ENCODE data around the gene NOA1. TPM values are rescaled to one million over a fixed set of nuclear protein-coding genes. Genes with fewer than 3 reads are reported as not detected.

Gene NOA1
- 28.1 and 28.5 TPM in 2 replicates for total RNA-seq (2021; fragmentation: NEBNext Ultra II Directional; extraction: Animal tissue kit (Norgen Biotek cat#: 25700))
- polyA plus RNA-seq (2011; rRNA removed), result 24.3 and 29.6 TPM in 2 replicates
- polyA plus RNA-seq (2011; cell fraction: cytosol; rRNA removed), result 23.0 TPM
- 35.7 TPM for polyA plus RNA-seq (2011; cell fraction: nucleus; rRNA removed)
- polyA plus RNA-seq (2012, experiment 1 of 2), result 21.3 to 22.7 TPM (median 22.0 TPM) in 4 replicates
- 15.4 TPM for polyA plus RNA-seq (2012, experiment 2 of 2)
- polyA plus RNA-seq (2013, experiment 1 of 2), result 21.2 TPM
- polyA plus RNA-seq (2013, experiment 2 of 2), result 19.7 TPM
- 13.1 and 17.0 TPM in 2 replicates for polyA minus RNA-seq (2011; rRNA and poly(A)+ RNA removed)
- polyA minus RNA-seq (2011; cell fraction: cytosol; rRNA and poly(A)+ RNA removed), result 18.1 TPM
- 19.4 TPM for polyA minus RNA-seq (2011; cell fraction: nucleus; rRNA and poly(A)+ RNA removed)
- long read RNA-seq, experiment 1, transcript NOA1-201 (7 exons, 3,415 nt), result major isoform, 39 of 59 reads
- long read RNA-seq, experiment 1, partial matches to known transcripts, result 11 of 59 reads
- long read RNA-seq, experiment 1, other reads (novel, unspliced or antisense), result 9 of 59 reads
- long read RNA-seq, experiment 2, result 0 reads

DNA sequence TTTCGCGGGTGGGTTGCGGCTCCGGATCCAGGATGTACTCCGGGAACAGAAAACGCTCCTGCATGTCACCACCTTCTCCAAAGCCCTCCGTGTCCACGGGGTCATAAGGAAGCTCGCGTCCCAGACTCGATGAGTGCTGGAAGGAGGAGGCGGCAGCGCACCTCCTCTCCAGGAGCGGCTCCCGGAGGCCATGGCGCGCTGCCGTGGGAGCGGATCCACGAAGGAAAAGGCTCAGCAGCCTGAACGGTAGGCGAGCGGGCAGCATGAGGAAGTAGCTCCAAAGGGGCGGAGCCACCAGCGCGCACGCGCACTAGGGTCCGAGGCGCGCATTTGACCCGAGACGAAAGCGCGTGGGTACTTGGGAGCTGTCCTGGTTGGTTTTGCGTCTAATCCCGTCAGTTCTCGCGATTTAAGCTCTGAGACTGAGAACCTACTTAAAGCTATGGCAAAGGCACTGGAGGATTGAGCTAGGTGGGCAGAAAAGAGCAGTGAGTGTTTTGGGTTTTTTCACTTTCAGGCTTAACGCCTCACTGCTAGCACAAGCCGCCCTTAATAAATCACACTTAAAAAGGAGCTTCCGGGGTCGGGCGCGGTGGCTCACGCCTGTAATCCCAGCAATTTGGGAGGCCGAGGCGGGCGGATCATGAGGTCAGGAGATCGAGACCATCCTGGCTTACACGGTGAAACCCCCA lies at the start of gene NOA1:
NOA1 (minus strand) TSS at position 286 of the 692 bp plus-strand sequence; CDS start at position 265, 21 bp downstream.
- Histone ChIP-seq H3K79me1 (ENCODE audit: low read depth, low read length) (peaks cover 7% of the 10 kb centered on the region), H3K18ac (ENCODE audit: extremely low read depth, low read length) (peak within 1 kb of the TSS; percentile 85), H4K20me1 (replicated peaks in 1 of 2; ENCODE audit: control insufficient read depth in 1 of 2, insufficient read depth in 2 of 2, low read length in 2 of 2) (peaks cover 7 to 9% of the 10 kb centered on the region in 2 experiments), H3K27me3 (replicated peaks in 1 of 4; ENCODE audit: control insufficient read depth in 3 of 4, extremely low read depth in 1 of 4, insufficient read depth in 3 of 4, low read length in 3 of 4) (no peaks in the 10 kb centered on the region; a peak in 1 of 7 replicates), H3K9ac (replicated peaks in 1 of 4; ENCODE audit: extremely low read depth in 1 of 4, low read depth in 3 of 4, low read length in 3 of 4) (peak within 1 kb of the TSS; percentile 71 to 87 (median 82)), H3K27ac (ENCODE audit: low read depth, low read length) (peak within 1 kb of the TSS; percentile 40), H2AK5ac (ENCODE audit: low read depth, low read length) (no peak within 1 kb of the TSS), H4K8ac (ENCODE audit: extremely low read depth, insufficient read depth, low read length) (peak within 1 kb of the TSS; percentile 85), H2BK5ac (ENCODE audit: low read depth, low read length) (peak within 1 kb of the TSS; percentile 81), H4K91ac (replicated peaks; ENCODE audit: insufficient read length, low read length) (no peak within 1 kb of the TSS), H2BK20ac (ENCODE audit: low read length) (no peak within 1 kb of the TSS), H2BK12ac (ENCODE audit: low read depth, low read length) (no peak within 1 kb of the TSS), H3K14ac (ENCODE audit: insufficient read length) (no peak within 1 kb of the TSS), H3K4me1 (replicated peaks in 1 of 4; ENCODE audit: control insufficient read depth in 3 of 4, insufficient read depth in 4 of 4, low read length in 3 of 4) (peaks cover 0 to 4% (median 0%) of the 10 kb centered on the region in 4 experiments; a peak in 3 of 7 replicates), H3K56ac (replicated peaks; ENCODE audit: insufficient read length, low read depth, low read length) (peak within 1 kb of the TSS; percentile 42), H3K4ac (replicated peaks; ENCODE audit: insufficient read length, low read depth, low read length) (peak within 1 kb of the TSS; percentile 21), H3K4me3 (ENCODE audit: extremely low read depth in 1 of 4, insufficient read depth in 2 of 4, low read depth in 3 of 4, low read length in 4 of 4) (peak within 1 kb of the TSS; percentile 85 to 92 (median 90)), H2BK15ac (ENCODE audit: low read length) (no peak within 1 kb of the TSS), H3K9me3 (ENCODE audit: insufficient read depth in 2 of 2, low read depth in 1 of 2, low read length in 1 of 2) (no peaks in the 10 kb centered on the region), H3K36me3 (ENCODE audit: control insufficient read depth in 2 of 4, insufficient read depth in 4 of 4, low read length in 3 of 4) (peaks cover 4 to 16% (median 11%) of the 10 kb centered on the region in 4 experiments; a peak in 6 of 8 replicates), H3K4me2 (ENCODE audit: insufficient read depth in 1 of 2, low read depth in 2 of 2, low read length in 2 of 2) (peak within 1 kb of the TSS; percentile 94 to 96), H3K23ac (ENCODE audit: insufficient read length) (no peak within 1 kb of the TSS), H3K79me2 (ENCODE audit: control insufficient read depth in 1 of 2, insufficient read depth in 2 of 2, low read length in 2 of 2) (peaks cover 39 to 65% of the 10 kb centered on the region in 2 experiments), H3K23me2 (ENCODE audit: low read depth, low read length) (peaks cover 18% of the 10 kb centered on the region), H4K5ac (ENCODE audit: insufficient read length, low read depth, low read length) (peak within 1 kb of the TSS; percentile 80), H2AFZ (ENCODE audit: low read length) (peak within 1 kb of the TSS; percentile 63; the same call in 1 of the 2 replicates), H2BK120ac (replicated peaks; ENCODE audit: low read depth, low read length) (no peak within 1 kb of the TSS)
- FAIRE-seq (peak; percentile 86), DNase-seq (ENCODE audit: low read depth in 1 of 2, low spot score in 2 of 2) (peak; percentile 96 to 98)
- POLR2A ChIA-PET (ENCODE audit: partially characterized antibody), result interaction anchor here (0.6 to 4.6 kb wide), 22 partner anchors 11 to 541 kb away, joined by 3 to 55 read pairs (median 6); partner anchors contain the start of genes PAICS, PPAT and REST
- WGBS, 2 experiments (ENCODE audit: extremely low coverage in 1 of 2, insufficient coverage in 1 of 2, insufficient read length in 1 of 2, insufficient replicate concordance in 2 of 2, low coverage in 1 of 2, low lambda C conversion rate in 2 of 2, missing lambda C conversion rate in 1 of 2), result 2% methylated on average over 45 of the region's 51 CpGs; no CpG with 5 or more reads in 1 of the 2 experiments
- CTCF ChIA-PET (ENCODE audit: partially characterized antibody), result interaction anchor here (0.8 to 1.3 kb wide), 5 partner anchors 15 to 174 kb away, joined by 3 to 7 read pairs (median 4); no protein-coding TSS in a partner anchor
- TF ChIP-seq KDM5A (IDR thresholded peaks at IDR 0.05; ENCODE audit: low read length) (0 out of 2 replicates have a peak, but pooled peaks have one; percentile 25), SIN3A (conservative IDR thresholded peaks at IDR 0.05 in 1 of 2, IDR thresholded peaks at IDR 0.05 in 1 of 2; ENCODE audit: low read depth in 1 of 2, low read length in 2 of 2) (no peak), MAFK (IDR thresholded peaks at IDR 0.05; ENCODE audit: low read depth, low read length) (no peak)

Measured in H1 (cell line).